CD4-positive, alpha-beta T cell treated with Interleukin-17A for 1 hour (primary cell): ENCODE data around the gene HNRNPA1.
"Not testable (repeated sequence)": the region's sequence is repeated elsewhere in the genome, so short reads cannot be mapped to it uniquely, and the experiment has no call there.

ENCODE experiments used
- DNase-seq: peaks from one replicate; pipeline ENCODE4 v3.0.0-alpha.2; 2020

Gene HNRNPA1

DNA sequence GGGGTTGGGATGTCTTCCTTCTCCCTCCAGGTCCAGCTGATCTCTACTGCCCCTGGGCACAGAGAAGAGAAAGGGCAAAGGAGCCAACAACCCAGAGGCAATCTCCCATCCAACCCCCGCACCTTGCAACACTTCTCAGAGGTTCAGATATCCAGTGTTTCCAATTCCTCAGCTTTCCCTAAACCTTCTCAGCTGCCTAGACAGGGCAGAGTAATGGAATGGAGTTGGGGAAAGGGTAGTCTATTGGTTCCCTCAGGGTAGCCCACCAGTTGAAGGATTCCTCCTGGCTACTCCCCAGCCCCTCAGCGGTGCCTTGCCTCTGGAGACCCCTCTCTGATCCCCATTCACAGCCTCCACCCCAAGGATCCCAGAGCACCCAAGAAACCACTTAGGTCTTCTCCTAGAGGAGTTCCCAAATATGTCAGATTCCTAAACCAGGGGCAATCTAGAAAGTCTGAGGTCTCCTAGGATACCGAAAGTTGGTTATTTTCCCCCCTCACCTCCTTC, 19.8 kb downstream of the HNRNPA1 start:
- DNase-seq: no peak

DNA sequence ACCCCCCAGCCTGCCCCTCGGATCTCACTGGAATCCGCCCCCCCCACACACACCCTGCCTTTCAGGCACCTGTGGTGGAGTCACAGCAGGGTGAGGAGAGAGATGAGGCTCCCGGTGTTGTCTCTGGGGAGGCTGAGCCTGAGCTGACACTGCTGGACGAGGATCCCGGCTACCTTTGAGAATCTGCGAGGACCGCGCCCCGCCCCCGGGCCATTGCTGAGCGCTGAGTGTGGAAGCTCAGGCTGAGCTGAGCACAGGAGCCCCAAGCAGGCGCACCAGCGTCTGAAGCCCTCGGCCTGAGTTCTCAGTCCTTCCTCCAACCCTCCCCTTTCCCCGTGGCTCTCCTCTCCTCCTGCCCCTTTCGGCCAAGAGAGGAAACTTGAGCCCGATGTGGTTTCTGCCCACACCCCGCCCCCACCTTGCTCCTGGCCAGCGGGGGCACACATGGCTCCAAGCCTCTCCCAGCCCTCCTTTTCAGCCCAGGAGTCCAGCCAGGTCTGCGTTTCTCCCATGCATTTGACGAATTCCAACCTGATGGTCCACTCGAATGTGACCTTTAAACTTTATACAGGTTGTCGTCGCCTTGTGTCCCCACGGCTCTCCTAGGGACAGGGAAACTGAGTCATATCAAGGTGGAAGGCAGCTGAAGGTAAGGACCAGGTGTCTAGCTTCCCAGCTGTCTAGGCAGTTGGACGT, 20.4 kb downstream of the HNRNPA1 start, which contains the start of gene NFE2:
TSS of gene NFE2 (minus strand) at position 284 of the 696 bp plus-strand sequence. CDS start 5,767 bp downstream, outside the sequence.
- DNase-seq: no peak

DNA sequence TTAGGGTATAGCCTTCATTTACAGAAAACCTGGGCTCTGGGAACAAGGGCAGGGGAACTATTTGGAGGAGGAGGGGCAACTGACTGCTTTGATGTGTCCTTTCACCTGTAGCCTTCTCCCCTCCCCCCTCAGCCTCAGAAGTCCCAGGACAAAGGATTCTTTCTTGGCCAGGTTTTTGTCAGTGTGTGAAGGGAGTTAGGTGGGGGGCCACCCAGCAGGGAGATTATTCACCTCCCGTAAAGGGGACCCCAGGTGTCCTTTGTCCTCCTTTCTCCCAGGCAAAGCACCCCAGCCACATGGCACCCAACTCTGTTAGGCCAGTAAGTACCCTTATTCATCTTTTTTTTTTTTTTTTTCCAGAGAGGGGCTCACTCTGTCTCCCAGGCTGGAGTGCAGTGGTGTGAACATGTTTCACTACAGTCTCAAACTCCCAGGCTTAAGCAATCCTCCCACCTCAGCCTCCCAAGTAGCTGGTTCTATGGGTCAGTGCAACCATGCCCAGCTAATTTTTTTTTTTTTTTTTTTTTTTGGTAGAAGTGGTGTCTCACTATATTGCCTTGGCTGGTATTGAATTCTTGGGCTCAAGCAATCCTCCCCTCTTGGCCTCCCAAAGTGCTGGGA, 21.0 kb downstream of the HNRNPA1 start:
- DNase-seq: no peak

DNA sequence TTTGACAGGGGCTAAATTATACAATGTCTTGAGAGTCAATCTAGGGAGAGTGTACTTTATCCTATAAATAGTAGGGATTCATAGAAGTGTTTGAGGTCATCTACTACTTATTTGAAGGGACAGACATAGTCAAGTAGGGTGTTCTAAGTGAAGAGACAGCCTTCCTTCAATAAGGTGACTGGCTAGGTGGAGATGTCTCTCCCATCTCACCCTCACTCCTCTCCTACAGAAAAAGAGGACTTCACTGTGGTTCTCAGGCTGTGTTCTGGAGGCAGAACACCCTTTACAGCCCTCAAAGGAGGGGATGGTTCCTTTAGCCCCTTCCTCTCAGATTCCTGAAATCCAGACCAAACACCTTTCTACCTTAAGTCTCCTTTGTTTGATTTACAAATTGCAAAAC, 23.1 kb downstream of the HNRNPA1 start:
- no peak for DNase-seq

DNA sequence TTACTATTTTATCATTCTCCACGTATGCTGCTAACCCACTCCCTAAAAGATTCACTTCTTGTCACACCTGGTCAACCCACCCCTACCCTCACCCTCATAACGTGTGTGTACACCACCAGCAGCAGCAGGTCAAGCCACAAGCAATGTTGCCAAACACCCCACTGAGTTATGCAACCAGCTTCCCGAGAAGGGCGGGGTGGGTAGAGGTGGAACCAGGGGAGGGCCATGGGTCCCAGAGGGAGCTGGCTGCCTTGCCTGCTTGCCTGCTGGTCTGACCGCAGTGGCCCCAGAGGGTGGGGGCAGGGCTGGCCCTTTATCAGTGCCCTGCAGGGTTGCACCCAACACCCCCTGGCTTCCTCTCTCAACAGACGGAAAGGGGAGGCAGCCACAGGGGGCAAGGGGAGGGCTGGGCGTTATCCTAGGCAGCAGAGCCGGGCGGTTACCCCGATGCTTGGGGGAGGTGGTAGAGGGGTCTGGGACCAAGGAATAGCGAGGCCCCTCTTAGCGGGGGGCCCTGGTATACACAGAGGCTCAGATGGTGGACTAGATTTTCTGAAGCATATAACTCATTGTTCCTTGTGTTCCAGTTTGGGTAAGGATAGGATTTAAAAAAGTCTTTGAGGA, 23.8 kb downstream of the HNRNPA1 start:
- peak; percentile 50 for DNase-seq

DNA sequence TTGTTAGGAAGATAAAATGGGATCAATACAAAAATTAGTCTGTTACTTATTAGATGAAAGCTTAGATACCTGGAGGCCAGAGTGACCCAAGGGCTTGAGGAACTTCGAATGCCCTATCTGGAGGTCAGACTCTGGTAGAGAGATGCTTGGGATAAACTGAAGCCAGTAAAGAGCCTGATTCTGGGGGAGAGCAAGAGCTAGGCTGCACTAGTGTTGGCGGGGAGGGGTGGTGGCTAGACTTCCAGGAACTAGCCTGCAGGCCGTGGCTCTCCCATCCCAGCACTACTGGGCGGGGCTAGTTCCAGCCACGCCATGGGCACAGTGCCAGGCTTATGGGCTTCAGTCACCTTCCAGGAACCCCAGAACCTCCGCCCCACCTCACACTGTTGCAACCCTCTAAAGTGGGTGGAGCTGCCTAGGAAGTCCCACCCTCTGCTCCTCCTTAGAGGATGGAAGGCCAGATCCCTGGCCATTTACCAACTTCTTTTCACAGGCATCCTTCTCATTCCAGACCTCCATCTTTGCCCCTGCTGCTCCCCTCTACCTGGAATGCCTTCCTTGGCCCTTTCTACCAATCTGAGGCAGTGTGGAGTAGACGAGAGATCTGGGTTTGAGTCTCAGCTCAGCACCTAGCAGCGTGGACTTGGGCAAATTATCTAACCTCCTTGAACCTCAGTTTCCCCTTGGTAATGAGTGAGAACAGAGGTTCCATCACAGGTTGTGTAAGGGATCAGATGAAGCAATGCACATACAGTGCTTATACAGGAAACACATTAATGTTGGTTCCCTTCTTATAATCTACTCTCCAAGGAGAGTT, 26.6 kb downstream of the HNRNPA1 start:
- peak; percentile 42 for DNase-seq

DNA sequence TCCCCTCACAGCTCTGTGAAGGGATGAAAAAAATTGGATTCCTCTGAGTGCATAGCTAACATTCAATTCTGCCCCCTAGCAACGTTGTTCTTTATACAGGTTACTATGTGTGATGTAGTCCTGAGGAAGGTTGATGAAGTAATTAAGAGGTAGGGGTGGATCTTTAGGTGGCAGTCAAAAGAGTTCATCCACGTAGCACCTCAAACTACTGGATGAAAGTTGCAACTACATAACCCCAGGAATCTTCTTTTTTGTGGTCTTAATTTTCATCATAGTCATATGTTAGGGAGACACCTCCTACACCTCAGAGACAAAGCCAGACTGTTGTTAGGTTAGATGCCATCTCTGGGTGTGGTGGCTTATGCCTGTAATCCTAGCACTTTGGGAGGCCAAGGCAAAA, 30.5 kb downstream of the HNRNPA1 start:
- DNase-seq: no peak

DNA sequence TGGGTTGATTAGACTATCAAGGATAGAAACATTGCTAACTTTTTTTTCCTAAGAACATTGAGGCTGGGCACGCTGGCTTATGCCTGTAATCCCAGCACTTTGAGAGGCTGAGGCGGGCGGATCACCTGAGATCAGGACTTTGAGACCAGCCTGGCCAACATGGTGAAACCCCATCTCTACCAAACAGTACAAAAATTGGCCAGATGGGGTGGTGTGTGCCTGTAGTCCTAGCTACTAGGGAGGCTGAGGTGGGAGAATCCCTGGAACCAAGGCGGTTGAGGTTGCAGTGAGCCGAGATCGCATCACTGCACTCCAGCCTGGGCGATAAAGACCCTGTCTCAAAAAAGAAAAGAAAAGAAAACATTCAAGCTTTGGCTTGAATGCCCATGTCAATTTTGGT, 31.8 kb downstream of the HNRNPA1 start:
- not testable (repeated sequence) for DNase-seq

DNA sequence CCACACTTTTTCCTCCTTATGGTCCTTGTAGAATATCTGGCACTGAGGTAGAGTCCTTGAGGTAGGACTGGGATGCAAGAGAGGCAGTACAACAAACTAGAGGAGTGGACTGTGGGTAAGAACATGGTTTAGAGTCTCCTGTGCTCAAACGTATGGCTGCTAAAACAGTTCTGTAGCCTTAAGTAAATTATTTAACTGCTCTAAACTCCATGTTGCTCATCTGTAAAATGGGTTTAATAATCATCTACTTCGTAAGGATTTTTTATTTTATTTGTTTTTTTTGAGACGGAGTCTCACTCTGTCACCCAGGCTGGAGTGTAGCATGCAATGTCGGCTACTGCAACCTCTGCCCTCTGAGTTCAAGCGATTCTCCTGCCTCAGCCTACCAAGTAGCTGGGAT, 40.8 kb downstream of the HNRNPA1 start:
- DNase-seq: no peak

DNA sequence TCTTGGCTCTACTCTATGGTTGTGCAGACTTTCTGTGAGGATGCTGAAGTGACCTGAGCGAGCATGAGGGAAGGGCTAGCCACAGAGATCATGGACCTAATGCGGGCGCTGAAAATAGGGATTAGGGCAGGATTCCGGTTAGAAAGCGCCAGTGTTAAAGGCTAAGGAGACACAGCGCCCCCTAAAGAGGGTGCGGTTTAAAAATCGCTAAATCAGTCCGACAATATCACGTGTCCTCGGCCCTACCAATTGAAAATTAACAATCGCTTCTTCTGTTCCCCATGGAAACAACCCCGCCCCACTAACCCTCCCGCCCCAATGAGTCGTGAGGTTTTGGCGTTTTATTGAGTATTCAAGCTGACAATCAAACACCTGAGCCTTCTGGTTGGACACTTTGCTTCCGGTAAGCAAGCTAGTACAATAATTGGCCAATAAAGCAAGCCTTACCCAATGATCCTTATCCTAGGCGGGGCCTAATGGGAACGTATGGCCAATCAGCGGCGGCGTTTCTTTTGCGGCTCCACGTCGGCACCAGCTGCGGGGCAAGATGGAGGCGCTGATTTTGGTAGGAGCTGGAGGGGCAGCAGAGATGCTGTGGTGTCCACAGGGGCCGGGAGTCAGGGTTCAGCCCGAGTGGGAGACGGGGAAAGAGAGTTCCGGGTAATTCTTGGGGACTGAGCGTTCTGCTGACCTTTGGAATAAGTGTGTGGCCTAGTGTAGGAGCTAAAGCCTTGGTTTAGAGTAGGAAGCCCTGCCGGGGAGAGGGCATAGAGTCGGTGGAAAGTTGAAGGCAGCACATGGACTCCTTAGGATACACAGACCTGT, 44.3 kb downstream of the HNRNPA1 start, which contains the start of gene COPZ1:
TSS of gene COPZ1 (plus strand) at position 515 of the 825 bp plus-strand sequence. CDS start at position 548, 33 bp downstream.
- peak; percentile 99 for DNase-seq

DNA sequence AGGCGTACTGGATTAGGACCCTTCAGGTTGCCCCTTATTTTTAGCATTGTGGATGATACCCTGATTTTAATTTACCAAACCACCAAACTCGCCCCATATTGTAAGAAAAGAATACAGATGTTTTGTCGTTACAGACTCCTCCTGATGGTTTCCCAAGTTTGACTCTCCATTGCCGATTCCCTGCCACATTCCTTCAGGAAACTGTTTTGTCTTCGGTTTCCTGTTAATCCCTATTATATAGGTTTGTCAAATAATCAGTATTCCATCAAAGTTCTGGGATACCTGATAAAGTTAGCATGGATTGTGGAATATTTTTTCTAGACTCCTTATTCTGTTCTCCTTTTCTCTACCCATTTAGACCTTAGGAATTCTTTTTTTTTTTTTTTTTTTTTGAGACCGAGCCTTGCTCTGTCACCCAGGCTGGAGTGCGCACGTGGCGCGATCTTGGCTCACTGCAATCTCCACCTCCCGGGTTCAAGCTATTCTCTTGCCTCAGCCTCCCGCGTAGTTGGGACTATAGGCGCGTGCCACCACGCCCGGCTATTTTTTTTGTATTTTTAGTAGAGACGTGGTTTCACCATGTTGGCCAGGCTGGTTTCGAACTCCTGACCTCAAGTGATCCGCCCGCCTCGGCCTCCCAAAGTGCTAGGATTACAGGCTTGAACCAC, 45.0 kb downstream of the HNRNPA1 start:
- DNase-seq: not testable (repeated sequence)

DNA sequence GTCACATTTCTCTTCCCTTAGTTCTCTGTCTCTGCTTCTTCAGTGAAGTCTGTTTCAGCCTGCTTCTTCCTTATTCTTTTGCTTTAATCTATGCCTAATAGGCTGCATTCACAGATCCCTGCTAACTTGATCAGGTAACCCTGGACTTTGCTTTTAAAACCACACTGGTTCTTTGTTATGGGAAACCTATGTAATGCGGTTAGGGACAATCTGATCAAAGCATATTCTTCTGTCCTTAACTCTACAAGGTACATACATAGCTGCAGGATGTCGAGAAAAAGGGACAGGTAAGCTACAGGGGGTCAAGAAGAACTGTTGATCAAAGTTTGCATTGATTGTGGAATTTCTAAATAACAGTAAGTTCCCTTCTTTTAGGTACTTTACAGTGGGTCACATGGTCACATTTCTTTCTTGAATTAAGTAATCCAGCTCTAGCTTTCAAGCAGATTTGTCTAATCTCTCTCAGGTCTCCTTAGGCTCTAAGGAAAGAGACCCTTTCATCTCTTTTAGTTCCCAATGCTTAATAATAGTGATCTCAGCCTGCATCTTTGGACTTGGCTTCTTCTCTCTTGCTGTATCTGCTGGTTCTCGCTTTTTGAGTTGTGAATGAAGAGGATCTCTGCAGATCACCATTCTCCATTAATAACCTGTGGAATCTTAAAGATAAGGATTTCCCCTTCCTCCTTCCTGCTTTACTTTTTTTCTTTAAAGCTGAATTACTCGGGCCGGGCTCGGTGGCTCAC, 48.2 kb downstream of the HNRNPA1 start:
- no peak for DNase-seq

DNA sequence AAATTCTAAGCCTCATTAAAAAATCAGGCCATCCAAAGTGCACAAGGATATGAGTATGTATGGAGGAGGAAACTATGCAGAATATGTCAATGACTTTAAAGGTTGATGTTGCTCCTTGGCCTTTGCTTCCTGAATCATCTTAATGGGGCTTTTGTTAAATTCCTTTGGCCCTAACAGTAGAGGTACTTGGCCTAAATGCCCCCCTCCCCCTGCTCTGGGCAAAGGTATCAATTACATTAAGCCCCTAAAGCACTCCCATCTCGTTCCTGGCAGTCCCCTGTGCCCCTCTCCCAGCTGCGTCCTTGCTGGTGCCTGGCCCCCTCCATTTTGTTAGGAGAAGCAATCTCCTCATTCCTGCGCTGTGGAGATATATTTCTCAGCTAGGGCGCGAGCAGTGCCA, 49.2 kb downstream of the HNRNPA1 start:
- DNase-seq: no peak

DNA sequence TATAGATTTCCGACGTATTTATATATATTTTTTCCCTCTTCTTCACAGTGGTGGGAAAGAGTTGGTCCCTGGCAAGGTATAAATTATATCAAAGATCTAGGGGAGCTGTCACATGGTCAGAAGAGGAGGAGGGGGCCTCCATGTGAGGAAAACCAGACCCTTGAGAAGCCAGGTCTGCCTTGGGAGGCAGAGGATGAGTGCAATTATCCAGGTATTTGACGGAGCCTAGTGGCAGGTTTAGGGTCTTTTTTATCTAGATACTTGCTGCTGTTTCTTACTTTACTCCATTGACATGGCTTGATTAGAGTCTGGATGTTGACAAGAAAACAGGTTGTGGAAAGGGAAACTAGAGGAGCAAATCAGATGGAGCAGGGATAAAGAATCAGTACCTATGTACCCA, 49.9 kb downstream of the HNRNPA1 start:
- no peak for DNase-seq

DNA sequence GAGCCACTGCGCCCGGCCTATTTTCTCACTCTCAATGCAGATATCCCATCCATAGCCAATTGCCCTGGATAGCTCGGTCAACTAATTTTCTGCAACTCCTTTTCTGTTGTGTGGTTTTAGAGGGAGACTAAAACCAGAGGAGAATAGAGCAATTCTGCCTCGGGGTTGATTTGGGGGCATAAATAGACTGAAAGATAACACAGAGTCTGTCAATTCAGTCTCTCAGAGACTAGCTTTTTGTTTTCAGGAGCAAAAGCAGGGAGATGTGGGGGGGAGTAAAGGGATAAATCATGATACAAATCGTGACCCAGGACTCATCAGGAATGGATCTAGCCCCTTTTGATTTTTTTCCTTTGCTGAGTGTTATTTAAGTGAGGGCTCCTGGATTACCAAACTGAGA, 50.9 kb downstream of the HNRNPA1 start:
- no peak for DNase-seq

DNA sequence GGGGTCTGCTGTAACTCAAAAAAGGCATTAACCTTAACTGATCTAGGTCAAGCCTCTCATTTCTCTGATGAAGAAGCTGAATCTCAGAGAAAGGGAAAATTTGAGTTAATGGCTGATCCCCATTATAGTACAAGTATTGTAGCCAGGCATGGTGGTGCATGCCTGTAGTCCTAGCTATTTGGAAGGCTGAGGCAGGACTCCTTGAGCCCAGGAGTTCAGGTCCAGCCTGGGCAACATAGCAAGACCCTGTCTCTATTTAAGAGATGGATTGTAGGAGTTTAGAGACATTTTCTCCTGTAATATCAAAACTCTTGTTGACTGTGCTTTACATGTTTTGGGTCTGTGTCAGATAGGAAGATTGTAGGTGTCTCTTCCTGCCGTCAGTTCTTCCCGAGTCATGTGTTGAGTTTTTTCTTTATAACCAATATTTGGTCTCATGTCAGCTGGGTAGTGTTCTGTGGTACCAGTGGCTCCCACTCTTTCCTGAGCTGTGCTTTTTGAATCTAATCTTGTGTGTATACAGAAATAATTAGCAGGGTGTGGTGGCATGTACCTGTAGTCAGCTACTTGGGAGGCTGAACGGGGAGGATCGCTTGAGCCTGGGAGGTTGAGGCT, 53.0 kb downstream of the HNRNPA1 start:
- no peak for DNase-seq
